GM10266 (cell line): ENCODE data around the gene NT5DC4.

Experiments
- DNase-seq: peaks from one replicate; pipeline ENCODE4 v3.0.0; 2012; ENCODE audit errors: extremely low spot score
- TF ChIP-seq, protein P1 (sequence below): IDR thresholded peaks from 2 replicates; pipeline ENCODE4 v1.5.1; 2012; ENCODE audit warnings: mild to moderate bottlenecking, low read depth; ENCODE audit not compliant: control insufficient read depth, insufficient read depth; ENCODE audit errors: missing control alignments

Gene NT5DC4

DNA sequence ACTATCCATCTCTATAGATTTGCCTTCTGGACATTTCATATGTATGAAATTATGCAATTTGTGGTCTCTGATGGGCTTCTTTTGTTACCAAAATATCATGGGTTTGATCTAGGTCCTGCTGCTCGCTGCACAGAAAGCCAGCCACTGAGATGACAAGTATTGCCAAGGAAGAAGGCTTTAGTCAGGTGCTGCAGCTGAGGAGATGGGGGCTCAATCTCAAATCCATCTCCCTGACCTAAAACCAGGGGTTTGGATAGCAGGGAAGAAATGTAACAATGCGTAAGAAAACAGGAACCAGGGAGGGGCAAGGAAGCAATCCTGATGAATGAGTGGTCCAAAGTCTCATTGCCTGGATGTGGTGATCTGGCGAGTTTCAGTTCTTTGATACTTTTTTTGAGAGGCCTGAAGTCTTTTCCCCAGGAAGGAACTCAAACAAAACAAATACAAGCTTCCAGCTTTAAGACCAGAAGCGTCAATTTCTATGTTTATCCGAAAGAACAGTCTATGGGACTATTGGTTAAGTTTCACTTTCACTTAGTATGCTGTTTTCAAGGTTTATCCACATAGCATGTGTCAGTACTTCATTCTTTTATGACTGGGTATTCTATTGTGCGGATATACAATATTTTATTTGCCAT, 47.0 kb downstream of the NT5DC4 start:
- TF ChIP-seq, protein P1, sequence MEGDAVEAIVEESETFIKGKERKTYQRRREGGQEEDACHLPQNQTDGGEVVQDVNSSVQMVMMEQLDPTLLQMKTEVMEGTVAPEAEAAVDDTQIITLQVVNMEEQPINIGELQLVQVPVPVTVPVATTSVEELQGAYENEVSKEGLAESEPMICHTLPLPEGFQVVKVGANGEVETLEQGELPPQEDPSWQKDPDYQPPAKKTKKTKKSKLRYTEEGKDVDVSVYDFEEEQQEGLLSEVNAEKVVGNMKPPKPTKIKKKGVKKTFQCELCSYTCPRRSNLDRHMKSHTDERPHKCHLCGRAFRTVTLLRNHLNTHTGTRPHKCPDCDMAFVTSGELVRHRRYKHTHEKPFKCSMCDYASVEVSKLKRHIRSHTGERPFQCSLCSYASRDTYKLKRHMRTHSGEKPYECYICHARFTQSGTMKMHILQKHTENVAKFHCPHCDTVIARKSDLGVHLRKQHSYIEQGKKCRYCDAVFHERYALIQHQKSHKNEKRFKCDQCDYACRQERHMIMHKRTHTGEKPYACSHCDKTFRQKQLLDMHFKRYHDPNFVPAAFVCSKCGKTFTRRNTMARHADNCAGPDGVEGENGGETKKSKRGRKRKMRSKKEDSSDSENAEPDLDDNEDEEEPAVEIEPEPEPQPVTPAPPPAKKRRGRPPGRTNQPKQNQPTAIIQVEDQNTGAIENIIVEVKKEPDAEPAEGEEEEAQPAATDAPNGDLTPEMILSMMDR, result no peak
- DNase-seq, result no peak

- no peak for DNase-seq
- TF ChIP-seq, protein P1, result no peak
These were observed 47.6 kb downstream of the NT5DC4 start for GRCh38 chr2:112768432-112768831.

DNA sequence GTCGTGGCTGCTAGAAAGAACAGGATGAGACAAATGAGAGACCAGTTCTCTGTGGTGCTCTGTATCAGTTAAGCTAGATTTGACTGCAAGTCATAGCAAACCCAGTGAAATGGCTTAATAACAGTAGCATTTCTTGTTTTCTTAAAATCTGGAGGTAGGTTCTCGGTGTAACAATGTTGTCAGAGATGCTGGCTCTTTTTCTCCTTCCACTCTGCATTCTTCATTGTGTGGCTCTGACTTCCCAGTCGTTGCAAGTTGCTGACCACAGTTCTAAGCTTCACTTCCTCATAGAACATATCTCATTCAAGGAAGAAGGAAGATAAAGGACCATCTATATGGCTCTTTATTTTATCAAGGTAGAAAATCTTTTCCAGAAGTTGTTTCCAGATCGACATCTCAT, 51.5 kb downstream of the NT5DC4 start:
- DNase-seq, result no peak
- TF ChIP-seq, protein P1, result no peak

DNA sequence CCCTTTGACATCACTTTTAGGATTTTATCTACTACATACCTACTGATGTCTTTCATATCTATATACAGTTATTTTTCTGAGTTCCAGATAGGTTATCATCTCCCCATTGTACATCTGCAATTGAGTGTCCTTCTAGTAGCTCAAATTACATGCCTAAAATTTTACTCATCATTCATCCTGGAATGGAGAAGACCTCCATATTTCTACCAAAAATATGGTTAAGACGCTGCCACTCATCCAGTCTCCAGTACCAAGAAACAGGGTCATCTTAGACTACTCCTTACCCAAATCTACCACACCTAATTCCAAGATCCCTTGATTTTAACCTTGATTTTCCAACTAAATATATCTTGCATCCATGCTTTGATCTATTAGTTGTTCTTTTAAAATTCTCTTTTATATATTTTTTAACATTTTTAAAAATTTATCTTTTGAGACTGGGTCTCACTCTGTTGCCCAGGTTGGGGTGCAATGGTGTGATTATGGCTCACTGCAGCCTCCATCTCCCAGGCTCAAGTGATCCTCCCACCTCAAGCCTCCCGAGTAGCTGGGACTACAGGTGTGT, 52.2 kb downstream of the NT5DC4 start:
- TF ChIP-seq, protein P1, result no peak
- no peak for DNase-seq

DNA sequence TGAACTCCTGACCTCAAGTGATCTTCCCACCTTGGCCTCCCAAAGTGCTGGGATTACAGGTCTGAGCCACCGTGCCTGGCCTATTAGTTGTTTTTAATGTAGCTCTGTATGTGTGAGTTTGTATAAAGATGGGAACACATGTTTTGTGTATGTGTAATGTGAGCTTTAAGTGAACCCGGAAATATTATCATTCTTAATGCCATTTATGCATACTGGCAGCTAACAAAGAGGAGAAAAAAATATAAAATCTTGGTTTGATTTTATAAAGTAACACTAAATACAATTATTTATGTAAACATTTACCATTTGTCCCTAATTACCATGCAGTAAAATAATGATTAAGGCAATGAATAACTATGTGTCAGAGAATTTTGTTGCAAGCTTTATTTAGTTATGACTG, 52.7 kb downstream of the NT5DC4 start:
- TF ChIP-seq, protein P1, result no peak
- no peak for DNase-seq

DNA sequence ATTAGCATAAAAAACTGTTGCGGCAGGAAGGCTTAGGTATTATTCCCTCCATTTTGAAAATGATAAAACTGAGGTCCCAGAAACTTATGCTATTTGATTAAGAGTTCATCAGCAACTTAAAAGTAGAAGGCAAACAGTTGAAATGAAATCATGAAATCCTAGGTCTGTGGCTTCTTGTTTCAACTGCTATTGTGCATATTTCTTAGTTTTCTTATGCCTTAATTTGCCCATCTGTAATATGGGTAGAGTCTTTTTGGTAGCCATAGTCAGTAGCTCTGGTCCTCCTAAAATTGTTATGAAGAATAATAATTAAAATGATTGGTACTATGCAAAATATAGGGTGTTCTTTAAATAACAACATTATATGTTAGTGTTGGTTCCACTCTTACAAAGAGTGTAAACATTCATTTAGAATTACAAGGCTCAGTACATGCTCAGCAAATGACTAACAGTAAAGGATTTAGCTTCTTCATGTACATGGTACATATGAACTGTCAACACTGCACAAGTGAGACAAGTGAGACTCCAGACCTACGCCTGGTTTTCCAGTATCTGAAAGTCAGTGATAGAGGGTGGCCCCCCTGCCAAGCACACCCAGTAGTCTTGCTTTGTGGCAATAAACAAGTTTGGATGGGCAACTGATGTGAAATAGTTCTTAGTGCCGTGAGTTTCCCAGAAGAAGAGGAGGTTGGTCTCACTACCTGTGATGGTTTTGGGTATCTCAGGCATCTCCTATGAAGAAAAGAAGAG, 53.9 kb downstream of the NT5DC4 start:
- DNase-seq, result no peak
- TF ChIP-seq, protein P1, result no peak

DNA sequence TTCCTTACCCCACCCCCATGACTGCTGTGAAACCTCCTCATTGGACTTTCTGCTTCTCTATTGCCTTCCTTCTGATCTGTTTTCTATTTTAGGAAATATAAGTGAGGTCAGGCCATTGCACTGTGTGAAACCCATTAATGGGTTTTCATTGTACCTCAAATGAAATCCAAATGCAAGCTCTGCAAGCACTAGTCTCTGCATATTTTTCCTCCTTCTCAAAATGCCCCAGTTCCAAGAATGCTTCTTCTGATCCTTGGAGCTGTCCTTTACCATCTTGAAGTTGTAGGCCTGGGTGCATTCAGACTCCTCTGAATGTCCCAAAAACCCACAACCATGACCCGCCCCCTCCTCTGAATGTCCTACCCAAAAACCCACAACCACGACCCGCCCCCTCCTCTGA, 55.3 kb downstream of the NT5DC4 start:
- TF ChIP-seq, protein P1, result no peak
- DNase-seq, result no peak
